Measurements from ENCODE around the gene PSAPL1. TPM values are rescaled to one million over a fixed set of nuclear protein-coding genes. Genes with fewer than 3 reads are reported as not detected.

Gene PSAPL1
- total RNA-seq, 1 donor from 2014 or later = 1.3 TPM

DNA sequence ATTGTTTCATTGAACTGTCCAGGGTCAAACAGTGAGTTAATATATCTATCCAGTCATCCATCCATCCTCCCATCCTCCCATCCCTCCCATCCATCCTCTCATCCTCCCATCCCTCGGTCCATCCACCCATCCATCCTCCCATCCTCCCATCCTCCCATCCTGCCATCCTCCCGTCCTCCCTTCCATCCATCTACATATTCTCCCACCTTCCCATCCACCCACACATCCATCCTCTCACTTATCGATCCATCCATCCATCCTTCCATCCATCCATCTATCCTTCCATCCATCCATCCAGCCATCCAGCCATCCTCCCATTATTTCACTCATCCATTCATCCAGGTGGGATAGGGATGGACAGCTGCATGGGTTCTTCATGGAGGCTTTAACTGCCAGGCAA, 35.4 kb upstream of the PSAPL1 start:
- Mint-ChIP-seq H3K27ac (no peak overlapping the region), H3K9me3 (no peaks in the 10 kb centered on the region), H3K36me3 (no peaks in the 10 kb centered on the region), H3K27me3 (peaks cover 5% of the 10 kb centered on the region), H3K4me1 (ENCODE audit: unreplicated experiment) (peaks cover 15% of the 10 kb centered on the region), H3K4me3 (no peak overlapping the region)
- DNase-seq (ENCODE audit: extremely low spot score, unreplicated experiment) = no peak
- TF ChIP-seq, protein P1, sequence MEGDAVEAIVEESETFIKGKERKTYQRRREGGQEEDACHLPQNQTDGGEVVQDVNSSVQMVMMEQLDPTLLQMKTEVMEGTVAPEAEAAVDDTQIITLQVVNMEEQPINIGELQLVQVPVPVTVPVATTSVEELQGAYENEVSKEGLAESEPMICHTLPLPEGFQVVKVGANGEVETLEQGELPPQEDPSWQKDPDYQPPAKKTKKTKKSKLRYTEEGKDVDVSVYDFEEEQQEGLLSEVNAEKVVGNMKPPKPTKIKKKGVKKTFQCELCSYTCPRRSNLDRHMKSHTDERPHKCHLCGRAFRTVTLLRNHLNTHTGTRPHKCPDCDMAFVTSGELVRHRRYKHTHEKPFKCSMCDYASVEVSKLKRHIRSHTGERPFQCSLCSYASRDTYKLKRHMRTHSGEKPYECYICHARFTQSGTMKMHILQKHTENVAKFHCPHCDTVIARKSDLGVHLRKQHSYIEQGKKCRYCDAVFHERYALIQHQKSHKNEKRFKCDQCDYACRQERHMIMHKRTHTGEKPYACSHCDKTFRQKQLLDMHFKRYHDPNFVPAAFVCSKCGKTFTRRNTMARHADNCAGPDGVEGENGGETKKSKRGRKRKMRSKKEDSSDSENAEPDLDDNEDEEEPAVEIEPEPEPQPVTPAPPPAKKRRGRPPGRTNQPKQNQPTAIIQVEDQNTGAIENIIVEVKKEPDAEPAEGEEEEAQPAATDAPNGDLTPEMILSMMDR (conservative IDR thresholded peaks at IDR 0.05) = no peak

GRCh38 chr4:7469023-7469422, 34.3 kb upstream of the PSAPL1 start:
- H3K36me3 Mint-ChIP-seq = no peaks in the 10 kb centered on the region
- DNase-seq (ENCODE audit: extremely low spot score, unreplicated experiment) = no peak
- H3K27ac Mint-ChIP-seq = no peak overlapping the region
- peaks cover 5% of the 10 kb centered on the region for H3K27me3 Mint-ChIP-seq
- no peaks in the 10 kb centered on the region for H3K9me3 Mint-ChIP-seq
- H3K4me1 Mint-ChIP-seq (ENCODE audit: unreplicated experiment) = peaks cover 15% of the 10 kb centered on the region
- no peak overlapping the region for H3K4me3 Mint-ChIP-seq
- TF ChIP-seq, protein P1 (conservative IDR thresholded peaks at IDR 0.05) = no peak

- H3K4me3 Mint-ChIP-seq = no peak overlapping the region
- TF ChIP-seq, protein P1 (conservative IDR thresholded peaks at IDR 0.05) = no peak
- DNase-seq (ENCODE audit: extremely low spot score, unreplicated experiment) = no peak
- H3K9me3 Mint-ChIP-seq = no peaks in the 10 kb centered on the region
- peaks cover 12% of the 10 kb centered on the region for H3K4me1 Mint-ChIP-seq (ENCODE audit: unreplicated experiment)
- H3K27me3 Mint-ChIP-seq = peaks cover 3% of the 10 kb centered on the region
- H3K27ac Mint-ChIP-seq = no peak overlapping the region
- H3K36me3 Mint-ChIP-seq = no peaks in the 10 kb centered on the region
These were observed 32.7 kb upstream of the PSAPL1 start for GRCh38 chr4:7467471-7467870.

- TF ChIP-seq, protein P1 (conservative IDR thresholded peaks at IDR 0.05) = no peak
- H3K27ac Mint-ChIP-seq = no peak overlapping the region
- no peak overlapping the region for H3K4me3 Mint-ChIP-seq
- no peaks in the 10 kb centered on the region for H3K36me3 Mint-ChIP-seq
- H3K9me3 Mint-ChIP-seq = no peaks in the 10 kb centered on the region
- H3K27me3 Mint-ChIP-seq = peaks cover 3% of the 10 kb centered on the region
- no peak for DNase-seq (ENCODE audit: extremely low spot score, unreplicated experiment)
- peaks cover 9% of the 10 kb centered on the region for H3K4me1 Mint-ChIP-seq (ENCODE audit: unreplicated experiment)
These were observed 32.2 kb upstream of the PSAPL1 start for GRCh38 chr4:7466904-7467303.

- H3K9me3 Mint-ChIP-seq = no peaks in the 10 kb centered on the region
- H3K36me3 Mint-ChIP-seq = no peaks in the 10 kb centered on the region
- peaks cover 15% of the 10 kb centered on the region for H3K4me1 Mint-ChIP-seq (ENCODE audit: unreplicated experiment)
- DNase-seq (ENCODE audit: extremely low spot score, unreplicated experiment) = no peak
- no peak overlapping the region for H3K4me3 Mint-ChIP-seq
- no peak overlapping the region for H3K27ac Mint-ChIP-seq
- peaks cover 3% of the 10 kb centered on the region for H3K27me3 Mint-ChIP-seq
- TF ChIP-seq, protein P1 (conservative IDR thresholded peaks at IDR 0.05) = no peak
These were observed 31.5 kb upstream of the PSAPL1 start for GRCh38 chr4:7466215-7466614.

DNA sequence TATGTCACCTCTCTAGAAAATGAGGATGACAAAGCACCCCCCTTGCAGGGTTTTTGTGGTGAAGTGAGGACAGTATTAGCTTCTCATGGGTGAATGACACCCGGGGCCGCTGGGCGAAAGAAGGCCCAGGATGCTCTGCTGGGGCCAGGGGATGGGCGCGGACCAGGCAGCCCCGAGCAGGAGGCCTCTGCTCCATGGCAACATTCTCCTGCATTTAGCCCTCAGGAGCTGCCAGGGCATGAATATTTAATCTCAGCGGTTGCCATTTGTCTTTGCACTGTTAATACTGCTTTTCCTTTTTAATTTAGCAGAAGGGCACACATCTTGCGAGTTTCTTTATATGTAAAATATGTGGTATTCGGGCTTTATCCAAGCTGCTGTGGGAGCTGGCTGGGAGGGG, 30.3 kb upstream of the PSAPL1 start:
- Mint-ChIP-seq H3K36me3 (no peaks in the 10 kb centered on the region), H3K27ac (no peak overlapping the region), H3K9me3 (no peaks in the 10 kb centered on the region), H3K4me1 (ENCODE audit: unreplicated experiment) (peaks cover 25% of the 10 kb centered on the region), H3K4me3 (no peak overlapping the region), H3K27me3 (no peaks in the 10 kb centered on the region)
- TF ChIP-seq, protein P1 (conservative IDR thresholded peaks at IDR 0.05) = no peak
- DNase-seq (ENCODE audit: extremely low spot score, unreplicated experiment) = no peak

Measured in type B pancreatic cell (in vitro differentiated cells).